Glutamatergic neuron (in vitro differentiated cells): ENCODE measurements around the gene PTPRN2. TPM values are rescaled to one million over a fixed set of nuclear protein-coding genes. Genes with fewer than 3 reads are reported as not detected.

Source experiments
- DNase-seq: peaks from one replicate; pipeline ENCODE4 v3.0.0; 2022
- H3K27ac Mint-ChIP-seq: one replicate; pipeline ENCODE4 v1.8.0; 2020; ENCODE audit warnings: mild to moderate bottlenecking, mixed read lengths, inconsistent platforms; ENCODE audit not compliant: unreplicated experiment
- H3K27me3 Mint-ChIP-seq: one replicate; pipeline ENCODE4 v1.8.0; 2020; ENCODE audit warnings: mild to moderate bottlenecking, moderate library complexity, mixed read lengths, inconsistent platforms; ENCODE audit not compliant: unreplicated experiment
- H3K36me3 Mint-ChIP-seq: one replicate; pipeline ENCODE4 v1.8.0; 2020; ENCODE audit warnings: mild to moderate bottlenecking, mixed read lengths, inconsistent platforms; ENCODE audit not compliant: unreplicated experiment
- H3K4me1 Mint-ChIP-seq: one replicate; pipeline ENCODE4 v1.8.0; 2020; ENCODE audit warnings: mild to moderate bottlenecking, low read depth, mixed read lengths, inconsistent platforms; ENCODE audit not compliant: unreplicated experiment
- H3K4me3 Mint-ChIP-seq: one replicate; pipeline ENCODE4 v1.8.0; 2020; ENCODE audit warnings: mild to moderate bottlenecking, mixed read lengths, inconsistent platforms; ENCODE audit not compliant: unreplicated experiment
- H3K9me3 Mint-ChIP-seq: one replicate; pipeline ENCODE4 v1.8.0; 2020; ENCODE audit warnings: mild to moderate bottlenecking, moderate library complexity, mixed read lengths, inconsistent platforms; ENCODE audit not compliant: unreplicated experiment
- total RNA-seq: library from RNA; stranded (reverse); fragmentation: NEBNext Ultra II Directional; extraction: Animal tissue kit (Norgen Biotek cat#: 25700); gene quantifications from one replicate; pipeline ENCODE4 v1.2.1, GENCODE V29; 2021; ENCODE audit not compliant: unreplicated experiment
- TF ChIP-seq, protein P1 (sequence below): fragments of 200-600 bp; sonication (generic); IDR thresholded peaks from one replicate; pipeline ENCODE4 v1.5.0; 2021; ENCODE audit not compliant: partially characterized antibody, unreplicated experiment

The PTPRN2 gene
- total RNA-seq, 1 donor from 2014 or later = 49.0 TPM

DNA sequence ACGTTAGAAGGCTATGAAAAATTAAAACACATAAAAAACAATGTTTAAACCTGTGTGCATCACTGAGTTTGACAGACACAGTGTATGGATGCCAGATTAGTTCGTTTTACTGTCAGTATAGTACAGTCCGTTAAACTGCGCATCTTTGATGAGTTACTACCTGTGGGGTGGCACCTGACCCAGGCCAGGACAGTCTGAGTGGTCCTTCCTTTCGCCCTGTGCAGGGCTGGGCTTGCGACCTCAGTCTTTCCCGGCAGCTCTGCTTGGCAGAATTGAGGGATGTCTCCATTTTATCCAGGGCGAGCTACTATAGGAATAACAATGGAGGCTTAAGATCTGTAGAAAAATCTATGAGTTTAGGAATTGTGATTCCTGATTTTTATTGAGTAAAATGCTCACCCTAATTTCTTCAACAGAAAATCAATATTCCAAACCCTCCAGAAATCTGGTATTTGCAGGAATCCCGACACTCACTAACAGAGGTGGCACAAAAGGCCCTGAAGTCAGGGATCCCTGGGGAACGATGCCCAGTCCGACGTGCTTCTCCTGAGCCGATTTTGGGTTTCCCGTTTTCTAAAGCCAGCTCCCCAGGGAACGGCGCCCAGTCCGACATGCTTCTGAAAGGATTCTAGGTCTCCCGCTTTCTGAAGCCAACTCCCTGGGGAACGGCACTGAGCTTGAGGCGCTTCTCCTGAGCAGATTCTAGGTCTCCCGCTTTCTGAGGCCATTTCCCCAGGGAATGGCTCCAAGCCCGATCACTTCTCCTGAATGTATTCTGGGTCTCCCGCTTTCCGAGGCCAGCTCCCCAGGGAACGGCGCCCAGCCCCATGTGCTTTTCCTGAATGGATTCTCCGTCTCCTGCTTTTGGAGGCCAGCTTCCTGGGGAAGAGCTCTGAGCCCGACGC lies 873.2 kb downstream of the PTPRN2 start:
- no peak overlapping the region for H3K27ac Mint-ChIP-seq
- peaks cover 16% of the 10 kb centered on the region for H3K9me3 Mint-ChIP-seq
- TF ChIP-seq, protein P1, sequence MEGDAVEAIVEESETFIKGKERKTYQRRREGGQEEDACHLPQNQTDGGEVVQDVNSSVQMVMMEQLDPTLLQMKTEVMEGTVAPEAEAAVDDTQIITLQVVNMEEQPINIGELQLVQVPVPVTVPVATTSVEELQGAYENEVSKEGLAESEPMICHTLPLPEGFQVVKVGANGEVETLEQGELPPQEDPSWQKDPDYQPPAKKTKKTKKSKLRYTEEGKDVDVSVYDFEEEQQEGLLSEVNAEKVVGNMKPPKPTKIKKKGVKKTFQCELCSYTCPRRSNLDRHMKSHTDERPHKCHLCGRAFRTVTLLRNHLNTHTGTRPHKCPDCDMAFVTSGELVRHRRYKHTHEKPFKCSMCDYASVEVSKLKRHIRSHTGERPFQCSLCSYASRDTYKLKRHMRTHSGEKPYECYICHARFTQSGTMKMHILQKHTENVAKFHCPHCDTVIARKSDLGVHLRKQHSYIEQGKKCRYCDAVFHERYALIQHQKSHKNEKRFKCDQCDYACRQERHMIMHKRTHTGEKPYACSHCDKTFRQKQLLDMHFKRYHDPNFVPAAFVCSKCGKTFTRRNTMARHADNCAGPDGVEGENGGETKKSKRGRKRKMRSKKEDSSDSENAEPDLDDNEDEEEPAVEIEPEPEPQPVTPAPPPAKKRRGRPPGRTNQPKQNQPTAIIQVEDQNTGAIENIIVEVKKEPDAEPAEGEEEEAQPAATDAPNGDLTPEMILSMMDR = no peak
- H3K27me3 Mint-ChIP-seq = peaks cover 2% of the 10 kb centered on the region
- DNase-seq = no peak
- no peak overlapping the region for H3K4me3 Mint-ChIP-seq
- no peaks in the 10 kb centered on the region for H3K36me3 Mint-ChIP-seq
- no peaks in the 10 kb centered on the region for H3K4me1 Mint-ChIP-seq

DNA sequence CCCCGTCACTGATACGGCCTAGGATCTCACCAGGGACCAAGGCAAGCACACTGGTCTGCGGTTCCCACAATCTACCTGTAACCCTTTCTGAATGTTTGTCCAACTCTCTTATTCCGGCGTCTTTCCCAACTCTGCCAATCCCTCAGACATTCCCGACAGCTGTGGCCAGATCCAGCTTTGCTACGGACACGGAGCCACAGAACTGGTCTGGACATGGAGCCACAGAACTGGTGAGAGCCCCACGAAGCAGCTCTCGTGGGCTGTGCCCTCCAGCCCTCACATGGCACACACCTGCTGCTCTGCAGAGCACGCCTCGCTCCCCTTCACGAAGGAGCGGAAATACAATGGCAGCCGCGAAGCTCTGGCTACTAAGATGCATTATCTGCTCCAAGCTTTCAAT lies 874.0 kb downstream of the PTPRN2 start:
- DNase-seq = no peak
- TF ChIP-seq, protein P1 = no peak
- H3K27me3 Mint-ChIP-seq = peaks cover 2% of the 10 kb centered on the region
- H3K4me3 Mint-ChIP-seq = no peak overlapping the region
- H3K36me3 Mint-ChIP-seq = no peaks in the 10 kb centered on the region
- peaks cover 20% of the 10 kb centered on the region for H3K9me3 Mint-ChIP-seq
- no peaks in the 10 kb centered on the region for H3K4me1 Mint-ChIP-seq
- H3K27ac Mint-ChIP-seq = no peak overlapping the region

DNA sequence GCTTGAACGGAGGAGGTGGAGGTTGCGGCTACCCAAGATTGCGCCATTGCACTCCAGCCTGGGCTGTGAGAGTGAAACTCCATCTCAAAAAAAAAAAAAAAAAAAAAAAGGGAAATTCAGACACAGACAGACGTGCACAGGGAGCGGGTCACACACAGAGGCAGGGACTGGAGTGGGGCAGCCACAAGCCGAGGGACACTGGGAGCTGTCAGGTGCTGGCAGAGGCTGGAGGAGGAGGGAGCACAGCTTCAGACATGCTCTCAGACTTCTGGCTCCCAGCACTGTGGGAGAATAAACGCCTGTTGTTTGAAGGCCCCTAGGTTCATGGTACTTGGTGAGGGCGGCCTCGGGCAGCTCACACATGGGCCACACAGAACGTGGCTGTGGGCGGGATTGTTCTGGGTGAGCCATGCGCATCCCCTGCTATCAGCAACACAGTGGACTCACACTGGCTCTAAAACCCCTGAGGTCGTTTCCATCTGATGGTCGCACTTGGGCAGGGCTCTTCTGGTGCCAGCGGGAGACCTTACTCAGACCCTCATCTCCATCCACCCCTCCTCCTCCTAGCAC lies 874.9 kb downstream of the PTPRN2 start:
- no peak for DNase-seq
- no peaks in the 10 kb centered on the region for H3K4me1 Mint-ChIP-seq

DNA sequence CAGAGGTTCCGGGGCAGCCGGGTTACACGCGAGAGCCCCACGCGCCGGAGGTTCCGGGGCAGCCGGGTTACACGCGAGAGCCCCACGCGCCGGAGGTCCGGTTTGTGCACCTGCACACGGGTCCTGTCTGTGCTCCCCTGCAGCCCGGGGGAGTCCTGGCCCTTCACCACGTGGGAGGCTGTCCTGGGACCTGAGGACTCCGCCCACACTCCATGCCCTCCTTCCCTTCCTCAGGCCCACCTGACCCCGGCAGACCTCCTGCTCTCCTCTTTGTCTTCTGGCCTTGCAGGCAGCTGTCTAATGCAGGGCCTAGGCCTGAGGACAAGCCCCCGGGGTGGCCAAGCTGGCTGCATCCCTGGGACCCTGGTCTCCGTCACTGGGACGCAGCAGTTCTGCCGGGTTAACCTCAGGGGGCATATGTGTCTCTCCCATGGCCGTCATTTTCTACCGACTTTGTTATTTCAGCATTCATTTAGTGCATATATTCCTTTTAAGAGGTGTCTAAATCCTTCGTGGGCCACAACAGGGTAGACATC lies 876.2 kb downstream of the PTPRN2 start:
- TF ChIP-seq, protein P1 = no peak
- DNase-seq = no peak
- no peak overlapping the region for H3K4me3 Mint-ChIP-seq
- H3K4me1 Mint-ChIP-seq = no peaks in the 10 kb centered on the region
- H3K27ac Mint-ChIP-seq = no peak overlapping the region
- H3K36me3 Mint-ChIP-seq = no peaks in the 10 kb centered on the region
- peaks cover 3% of the 10 kb centered on the region for H3K27me3 Mint-ChIP-seq
- H3K9me3 Mint-ChIP-seq = peaks cover 15% of the 10 kb centered on the region

More for the DNA sequence above, 874.9 kb downstream of the PTPRN2 start:
- H3K36me3 Mint-ChIP-seq = no peaks in the 10 kb centered on the region
- H3K4me3 Mint-ChIP-seq = no peak overlapping the region
- TF ChIP-seq, protein P1 = no peak
- H3K27me3 Mint-ChIP-seq = peaks cover 3% of the 10 kb centered on the region
- peaks cover 14% of the 10 kb centered on the region for H3K9me3 Mint-ChIP-seq
- H3K27ac Mint-ChIP-seq = no peak overlapping the region

- Mint-ChIP-seq H3K9me3 (peaks cover 15% of the 10 kb centered on the region), H3K4me1 (no peaks in the 10 kb centered on the region), H3K4me3 (no peak overlapping the region), H3K36me3 (no peaks in the 10 kb centered on the region), H3K27me3 (peaks cover 1% of the 10 kb centered on the region), H3K27ac (no peak overlapping the region)
- DNase-seq = no peak
- TF ChIP-seq, protein P1 = no peak
Observed at GRCh38 chr7:157710396-157710795, 877.2 kb downstream of the PTPRN2 start.
